ENCODE data around the gene DLGAP1. TPM values are rescaled to one million over a fixed set of nuclear protein-coding genes. Genes with fewer than 3 reads are reported as not detected.

The DLGAP1 gene
- total and polyA plus RNA-seq, 2 of the 13 experiments (the other 11 are each of a cell fraction or from before 2014, with no cell fraction given) = 0.01 TPM; not detected in 1

DNA sequence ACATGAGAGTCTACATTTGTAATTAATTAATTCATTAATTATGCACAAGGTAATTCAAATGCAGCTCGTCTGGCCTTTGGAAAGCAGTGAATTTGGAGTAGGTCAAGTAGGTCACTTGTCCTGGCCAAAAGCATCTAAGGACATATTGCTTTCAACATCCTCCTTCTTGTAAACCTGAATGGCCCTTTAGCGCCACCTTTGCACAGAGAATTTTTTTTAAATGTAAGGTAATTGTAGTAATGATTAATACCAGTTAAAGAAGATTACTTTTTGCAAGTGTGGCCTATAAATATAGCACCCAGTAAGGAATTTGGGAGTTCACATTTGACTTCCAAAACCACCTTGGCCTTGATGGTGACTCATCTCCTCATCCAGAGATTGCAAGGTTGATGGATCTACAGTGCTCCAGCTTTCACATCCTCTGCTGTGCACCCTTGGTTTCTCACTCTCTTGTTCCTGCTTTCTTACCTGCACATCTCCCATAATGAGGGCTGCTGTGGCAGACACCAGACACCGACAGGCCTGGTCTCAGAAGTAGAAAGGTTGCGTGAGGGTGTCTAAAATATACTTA is 523.5 kb downstream of the DLGAP1 start:
- in situ Hi-C loops (cut with HindIII; ENCODE audit: extremely low pct_ligation_motif_present, low pct_unique_long_range_greater_than_20kb) = no loop called here
- no peaks in the 10 kb centered on the region for H3K4me1 ChIP-seq (ENCODE audit: insufficient read depth, low read length)
- CTCF ChIA-PET (ENCODE audit: low intra/inter-chr PET ratio, low total read pairs) = no interaction called here
- H3K27ac ChIP-seq (ENCODE audit: extremely low read length, insufficient read depth, low read length) = no peak overlapping the region
- TF ChIP-seq DDIT3 (CRISPR knock-in tag; IDR thresholded peaks at IDR 0.05) = no peak
- TF ChIP-seq RELA (CRISPR knock-in tag; IDR thresholded peaks at IDR 0.05) = no peak
- TF ChIP-seq JUN (CRISPR knock-in tag; IDR thresholded peaks at IDR 0.05) = no peak
- no peak for TF ChIP-seq ZNF407 (CRISPR knock-in tag; IDR thresholded peaks at IDR 0.05; ENCODE audit: not compliant biosample characterization)
- TF ChIP-seq ZNF564 (CRISPR knock-in tag; IDR thresholded peaks at IDR 0.05) = no peak
- TF ChIP-seq ZFP1 (CRISPR knock-in tag; IDR thresholded peaks at IDR 0.05) = no peak
- TF ChIP-seq ESRRA (CRISPR knock-in tag; IDR thresholded peaks at IDR 0.05; ENCODE audit: low read depth) = no peak
- TF ChIP-seq ZNF878 (CRISPR knock-in tag; IDR thresholded peaks at IDR 0.05) = no peak
- no peak for TF ChIP-seq NR2F1 (CRISPR knock-in tag; IDR thresholded peaks at IDR 0.05)
- POLR2A ChIA-PET = no interaction called here
- no peak overlapping the region for H3K4me3 ChIP-seq (replicated peaks in 1 of 3; ENCODE audit: insufficient read depth in 1 of 3, low read depth in 2 of 3, low read length in 3 of 3)
- no peaks in the 10 kb centered on the region for H3K9me3 ChIP-seq (ENCODE audit: low read length)
- WGBS (ENCODE audit: low lambda C conversion rate) = 12% methylated on average over 4 of the region's 4 CpGs
- H3K36me3 ChIP-seq (replicated peaks in 1 of 2; ENCODE audit: control insufficient read depth in 1 of 2, insufficient read depth in 2 of 2, low read length in 2 of 2) = no peaks in the 10 kb centered on the region
- FAIRE-seq (no peak), DNase-seq (ENCODE audit: low spot score) (no peak), ATAC-seq (no peak)
- H3K79me2 ChIP-seq (ENCODE audit: insufficient read depth, low read length) = no peaks in the 10 kb centered on the region
- no TSS peak for BruUV-seq (replicated peaks)
- intact Hi-C loops (cut with micrococcal nuclease; ENCODE audit: unreplicated experiment) = no loop called here
- H3K27me3 ChIP-seq (ENCODE audit: control insufficient read depth in 1 of 2, insufficient read depth in 2 of 2, low read length in 2 of 2) = no peaks in the 10 kb centered on the region
- no peak overlapping the region for H2AFZ ChIP-seq (ENCODE audit: low read length)
- H3K9ac ChIP-seq (ENCODE audit: insufficient read depth, low read depth, low read length) = no peak overlapping the region
- no peak overlapping the region for H3K4me2 ChIP-seq (ENCODE audit: low read depth, low read length)
- H4K20me1 ChIP-seq (ENCODE audit: insufficient read depth, low read length) = no peaks in the 10 kb centered on the region

Measured in HepG2 (cell line).